Measurements from ENCODE around the gene CORO7. TPM values are rescaled to one million over a fixed set of nuclear protein-coding genes. Genes with fewer than 3 reads are reported as not detected.

The CORO7 gene
- polyA plus RNA-seq, 1 of the 3 experiments (the other 2 are of a cell fraction): 25.8 TPM

DNA sequence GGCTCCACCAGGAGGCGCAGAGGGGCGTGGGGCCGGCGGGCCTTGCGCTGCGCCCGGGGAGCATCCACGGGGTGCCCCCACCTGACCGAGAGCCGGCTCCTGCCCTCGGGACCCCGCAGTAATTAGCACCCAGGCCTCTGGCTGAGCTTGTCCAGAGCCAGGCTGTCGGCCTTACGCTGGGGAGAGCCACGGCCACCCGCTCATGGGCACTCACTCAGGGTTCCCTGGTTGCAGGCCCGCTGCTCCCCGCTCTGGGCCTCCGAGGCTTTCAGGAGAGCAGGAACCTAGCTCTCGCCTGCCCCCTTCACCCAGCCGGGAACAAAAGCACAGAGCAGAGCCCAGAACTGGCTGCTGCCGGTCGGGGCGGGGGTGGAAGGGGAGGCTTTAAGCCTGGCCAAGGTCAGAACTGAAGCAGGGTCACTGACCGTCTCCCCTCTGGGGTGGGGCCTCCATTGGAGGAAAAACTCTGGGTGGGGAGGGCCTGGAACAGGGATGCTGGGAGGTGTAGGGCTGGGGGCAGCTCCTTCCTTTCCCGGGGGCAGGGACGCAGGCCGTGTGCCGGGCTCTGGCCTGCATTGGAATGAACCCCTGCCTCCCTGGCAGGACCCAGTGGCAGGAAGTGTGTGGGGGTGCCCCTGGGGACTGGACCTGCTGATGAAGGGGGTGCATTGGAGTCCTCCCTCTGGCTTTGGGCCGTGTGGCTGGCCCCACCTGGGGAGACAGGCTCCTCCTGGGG, 88.2 kb downstream of the CORO7 start (continued):
- TF ChIP-seq POLR2AphosphoS5 (IDR thresholded peaks at IDR 0.05; ENCODE audit: low read depth, low read length): no peak
- TF ChIP-seq, protein P1, sequence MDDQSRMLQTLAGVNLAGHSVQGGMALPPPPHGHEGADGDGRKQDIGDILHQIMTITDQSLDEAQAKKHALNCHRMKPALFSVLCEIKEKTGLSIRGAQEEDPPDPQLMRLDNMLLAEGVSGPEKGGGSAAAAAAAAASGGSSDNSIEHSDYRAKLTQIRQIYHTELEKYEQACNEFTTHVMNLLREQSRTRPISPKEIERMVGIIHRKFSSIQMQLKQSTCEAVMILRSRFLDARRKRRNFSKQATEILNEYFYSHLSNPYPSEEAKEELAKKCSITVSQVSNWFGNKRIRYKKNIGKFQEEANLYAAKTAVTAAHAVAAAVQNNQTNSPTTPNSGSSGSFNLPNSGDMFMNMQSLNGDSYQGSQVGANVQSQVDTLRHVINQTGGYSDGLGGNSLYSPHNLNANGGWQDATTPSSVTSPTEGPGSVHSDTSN (IDR thresholded peaks at IDR 0.05): no peak
- TF ChIP-seq MXI1 (IDR thresholded peaks at IDR 0.05; ENCODE audit: low read depth, low read length): peak; percentile 25; the same call in 1 of the 2 replicates
- TF ChIP-seq FOSL2 (IDR thresholded peaks at IDR 0.05; ENCODE audit: borderline replicate concordance, low read depth): no peak
- TF ChIP-seq TEAD4 (IDR thresholded peaks at IDR 0.05; ENCODE audit: borderline replicate concordance, insufficient read depth): no peak
- no peak for TF ChIP-seq RFX5 (IDR thresholded peaks at IDR 0.05; ENCODE audit: low read length)
- peak; percentile 31 for TF ChIP-seq CHD2 (IDR thresholded peaks at IDR 0.05; ENCODE audit: low read length, partially characterized antibody)
- peak; percentile 73 for TF ChIP-seq RAD21 (IDR thresholded peaks at IDR 0.05; ENCODE audit: low read length)
- TF ChIP-seq YY1 (IDR thresholded peaks at IDR 0.05; ENCODE audit: low read depth): no peak
- TF ChIP-seq NFIC (IDR thresholded peaks at IDR 0.05; ENCODE audit: borderline replicate concordance): no peak

DNA sequence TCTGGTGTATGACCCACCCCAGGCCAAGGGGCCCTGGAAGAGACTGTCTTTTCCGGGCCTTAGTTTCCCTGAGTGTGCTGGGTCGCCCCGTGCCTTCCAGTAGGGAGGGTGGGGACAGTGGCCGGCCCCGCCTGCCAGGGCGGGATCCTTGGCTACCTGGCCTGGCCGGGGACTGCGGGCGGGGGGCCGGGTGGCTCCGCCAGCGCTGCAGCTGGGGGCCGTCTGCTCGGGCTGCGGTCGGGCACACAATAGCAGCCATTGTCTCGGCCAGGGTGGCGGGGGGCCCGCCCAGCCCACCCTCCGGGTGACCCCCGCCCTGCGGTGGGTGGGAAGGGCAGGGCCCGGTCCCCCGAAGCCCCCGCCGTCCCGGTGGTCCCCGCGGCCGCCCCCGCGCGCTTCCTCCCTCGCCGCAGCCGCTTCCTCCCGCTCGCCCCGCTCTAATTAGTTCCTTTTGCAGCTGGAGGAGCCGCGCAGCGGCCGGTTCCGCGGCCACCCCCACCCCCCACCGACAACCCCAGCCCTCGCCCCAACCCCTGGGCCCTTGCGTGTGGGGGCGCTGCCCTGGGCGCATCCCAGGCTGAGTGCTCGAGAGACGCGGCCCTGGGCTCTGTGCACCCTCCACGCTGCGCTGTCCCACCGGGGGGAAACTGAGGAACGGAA, 88.9 kb downstream of the CORO7 start:
- Histone ChIP-seq H2AFZ (ENCODE audit: low read depth) (no peak overlapping the region), H3K27me3 (ENCODE audit: insufficient read depth) (no peaks in the 10 kb centered on the region), H3K79me2 (ENCODE audit: insufficient read depth) (peaks cover 91% of the 10 kb centered on the region), H3K36me3 (replicated peaks in 1 of 2; ENCODE audit: control insufficient read depth in 1 of 2, insufficient read depth in 2 of 2, low read length in 1 of 2) (peaks cover 0 to 4% of the 10 kb centered on the region in 2 experiments), H4K20me1 (ENCODE audit: insufficient read depth) (peaks cover 70% of the 10 kb centered on the region), H3K4me2 (peak overlapping the region; percentile 66; the same call in 1 of the 2 replicates), H3K9me3 (no peaks in the 10 kb centered on the region), H3F3A (replicated peaks; ENCODE audit: insufficient read depth) (peaks cover 12% of the 10 kb centered on the region), H3K4me1 (ENCODE audit: control insufficient read depth in 1 of 2, insufficient read depth in 2 of 2, low read depth in 1 of 2, low read length in 1 of 2) (peaks cover 15 to 34% of the 10 kb centered on the region in 2 experiments; a peak in 3 of 4 replicates), H3K27ac (ENCODE audit: low read depth in 2 of 2, low read length in 1 of 2) (peak overlapping the region; percentile 22 to 82; a peak in 3 of 4 replicates), H3K9me2 (no peaks in the 10 kb centered on the region), H3K9ac (peak overlapping the region; percentile 23; the same call in 1 of the 2 replicates), H3K4me3 (ENCODE audit: low read depth in 2 of 2, low read length in 1 of 2) (peak overlapping the region; percentile 12 to 39; a peak in 2 of 4 replicates)
- WGBS (ENCODE audit: low lambda C conversion rate): 34% methylated on average over 5 of the region's 57 CpGs
- ChIA-PET POLR2A (interaction anchor here (0.7 to 1.3 kb wide), 4 partner anchors 12 to 65 kb away, joined by 3 to 8 read pairs (median 4); no protein-coding TSS in a partner anchor), CTCF (interaction anchor here (0.6 to 14.9 kb wide), 25 partner anchors 10 to 646 kb away, joined by 3 to 281 read pairs (median 7); partner anchors contain the start of gene TFAP4)
- DNase-seq: peak; percentile 80
- TF ChIP-seq, protein P1 (IDR thresholded peaks at IDR 0.05): no peak
- TF ChIP-seq SMC3 (IDR thresholded peaks at IDR 0.05; ENCODE audit: low read depth, low read length): no peak
- TF ChIP-seq NFIC (IDR thresholded peaks at IDR 0.05; ENCODE audit: borderline replicate concordance): no peak
- TF ChIP-seq TAF1 (IDR thresholded peaks at IDR 0.05; ENCODE audit: borderline replicate concordance, low read depth, low read length): no peak
- TF ChIP-seq FOXJ3 (CRISPR knock-in tag; IDR thresholded peaks at IDR 0.05): no peak
- TF ChIP-seq NRF1 (IDR thresholded peaks at IDR 0.05; ENCODE audit: low read depth, low read length): no peak
- no peak for TF ChIP-seq GABPA (IDR thresholded peaks at IDR 0.05; ENCODE audit: low read depth)
- no peak for TF ChIP-seq RAD21 (IDR thresholded peaks at IDR 0.05; ENCODE audit: low read length)

Measured in SK-N-SH (cell line).